Measurements from ENCODE around the gene KDM8.

Gene KDM8

DNA sequence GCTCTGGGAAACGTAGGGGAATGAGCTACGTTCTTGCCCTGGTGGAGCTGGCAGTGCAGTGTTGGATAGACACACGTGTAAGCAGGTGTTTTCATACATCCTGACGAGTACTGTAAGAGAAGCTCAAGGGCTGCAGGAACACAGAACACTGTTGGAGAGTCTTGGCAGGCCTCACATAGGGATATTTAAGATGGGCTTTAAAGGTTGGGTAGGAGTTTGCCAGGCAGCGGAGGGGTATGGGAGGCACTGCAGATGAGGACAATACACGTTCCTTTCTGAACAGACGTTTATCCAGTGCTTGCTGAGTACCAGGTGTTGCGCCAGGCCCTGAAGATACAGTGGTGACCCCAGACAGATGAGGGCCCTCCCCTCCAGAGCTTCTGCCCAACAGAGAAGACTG is 6.3 kb downstream of the KDM8 start:
- no peak overlapping the region for H3K4me3 ChIP-seq (ENCODE audit: low read depth, low read length)
- DNase-seq (ENCODE audit: low read depth), result no peak

DNA sequence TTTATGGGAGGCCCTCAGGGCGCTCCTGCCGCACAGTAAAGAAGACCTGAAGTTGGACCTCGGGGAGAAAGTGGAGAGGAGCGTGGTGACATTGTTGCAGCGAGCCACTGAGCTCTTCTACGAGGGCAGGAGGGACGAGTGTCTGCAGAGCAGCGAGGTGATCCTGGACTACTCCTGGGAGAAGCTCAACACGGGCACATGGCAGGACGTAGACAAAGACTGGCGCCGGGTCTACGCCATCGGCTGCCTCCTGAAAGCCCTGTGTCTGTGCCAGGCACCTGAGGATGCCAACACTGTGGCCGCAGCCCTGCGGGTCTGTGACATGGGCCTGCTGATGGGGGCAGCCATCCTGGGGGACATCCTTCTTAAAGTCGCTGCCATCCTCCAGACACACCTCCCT is 6.8 kb downstream of the KDM8 start:
- no peak overlapping the region for H3K4me3 ChIP-seq (ENCODE audit: low read depth, low read length)

GRCh38 chr16:27211026-27211425 is 7.7 kb downstream of the KDM8 start:
- H3K4me3 ChIP-seq (ENCODE audit: low read depth, low read length), result no peak overlapping the region
- no peak for DNase-seq (ENCODE audit: low read depth)

More for the DNA sequence above, 6.8 kb downstream of the KDM8 start:
- DNase-seq (ENCODE audit: low read depth), result no peak

DNA sequence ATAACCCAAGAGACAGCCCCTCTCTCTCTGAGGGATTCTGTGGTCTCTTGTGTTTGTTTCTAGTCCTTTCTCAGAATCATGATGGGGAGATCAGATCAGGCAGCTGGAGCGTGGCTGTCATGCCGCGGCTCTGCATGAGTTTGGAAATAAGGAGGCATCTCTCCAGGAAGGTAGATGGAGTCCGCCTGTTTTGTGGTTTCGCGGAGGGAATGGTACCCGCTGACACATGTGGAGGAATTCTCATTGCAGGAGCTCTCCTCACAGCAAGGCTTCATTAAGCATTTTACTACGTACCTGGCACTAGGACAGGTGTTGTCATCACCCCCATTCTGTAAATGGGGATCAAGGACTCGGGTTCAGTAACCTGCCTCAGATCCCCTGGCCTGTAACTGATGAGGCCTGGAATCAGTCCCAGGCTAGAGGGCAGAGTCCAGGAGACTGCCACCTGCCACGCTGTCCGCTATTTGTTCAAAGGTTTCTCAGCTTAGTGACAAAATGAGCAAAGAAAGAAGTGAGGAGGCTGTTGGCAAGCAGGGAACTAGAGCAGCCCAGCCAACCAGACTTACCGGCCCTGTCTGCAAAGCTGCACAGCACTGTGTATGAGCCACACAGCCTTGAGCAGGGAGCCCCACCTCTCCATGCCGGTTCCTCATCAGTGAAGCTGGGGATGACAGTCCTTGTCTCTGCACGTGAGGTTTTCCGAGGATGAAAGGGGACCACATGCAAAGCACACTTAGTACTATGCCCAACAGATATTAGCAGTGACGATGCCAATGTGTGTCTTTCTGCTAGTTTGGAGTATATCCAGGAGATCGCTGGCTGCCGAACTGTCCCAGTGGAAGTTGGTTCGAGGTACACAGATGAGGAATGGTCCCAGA is 11.0 kb downstream of the KDM8 start:
- H3K4me3 ChIP-seq (ENCODE audit: low read depth, low read length), result no peak overlapping the region
- no peak for DNase-seq (ENCODE audit: low read depth)

GRCh38 chr16:27215660-27216059 is 12.3 kb downstream of the KDM8 start:
- no peak for DNase-seq (ENCODE audit: low read depth)
- H3K4me3 ChIP-seq (ENCODE audit: low read depth, low read length), result no peak overlapping the region

DNA sequence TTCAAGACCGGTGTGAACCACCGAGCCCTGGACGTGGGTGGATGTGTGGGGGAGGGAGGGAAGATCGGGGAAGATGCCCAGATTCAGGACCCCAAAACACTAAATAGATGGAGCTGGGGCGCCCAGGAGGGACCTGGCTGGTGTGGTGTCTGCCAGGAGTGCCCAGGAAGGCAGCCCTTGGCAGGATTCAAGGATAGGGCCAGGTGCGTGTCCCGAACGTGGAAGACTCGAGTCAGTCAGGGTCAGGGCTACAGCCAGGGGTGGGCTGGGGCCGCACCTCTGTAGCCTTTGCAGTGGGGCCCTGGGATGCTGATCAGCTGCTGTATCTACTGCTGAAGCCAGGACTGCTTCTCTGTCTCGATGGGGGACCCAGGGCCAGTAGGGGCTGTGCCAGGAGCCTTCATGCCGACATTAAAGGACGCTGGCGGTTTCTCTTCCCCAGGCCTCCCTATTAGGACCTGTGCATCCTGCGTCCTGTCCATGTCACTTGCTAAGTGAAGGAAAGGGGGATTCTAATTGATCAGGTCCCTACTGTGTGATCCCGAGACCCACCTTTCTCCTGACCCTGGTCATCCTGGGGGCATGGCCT is 13.1 kb downstream of the KDM8 start:
- H3K4me3 ChIP-seq (ENCODE audit: low read depth, low read length), result no peak overlapping the region
- no peak for DNase-seq (ENCODE audit: low read depth)

DNA sequence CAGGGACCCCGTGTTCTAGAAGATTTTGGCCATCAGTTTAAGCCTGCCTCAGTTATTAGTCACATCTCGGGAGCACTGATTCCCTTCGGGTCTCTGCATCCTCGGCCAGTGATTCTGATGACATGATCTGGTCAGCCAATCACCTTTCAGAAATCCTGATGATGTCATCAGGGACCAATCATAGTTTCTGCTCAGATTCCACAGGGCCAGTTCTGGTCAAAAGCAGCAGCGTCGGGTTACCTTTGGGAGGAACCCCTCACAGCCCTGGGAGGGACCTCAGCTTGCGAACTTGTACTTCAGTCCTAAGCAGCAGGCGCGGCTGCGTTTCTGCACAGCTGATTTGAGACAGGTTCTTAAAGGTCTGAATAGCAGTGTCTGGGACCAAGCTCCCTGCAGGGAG is 13.9 kb downstream of the KDM8 start:
- peak overlapping the region; percentile 22 for H3K4me3 ChIP-seq (ENCODE audit: low read depth, low read length)
- peak; percentile 82 for DNase-seq (ENCODE audit: low read depth)

- DNase-seq (ENCODE audit: low read depth), result no peak
- H3K4me3 ChIP-seq (ENCODE audit: low read depth, low read length), result no peak overlapping the region
Measured at GRCh38 chr16:27218756-27219155, 15.4 kb downstream of the KDM8 start.

- no peak for DNase-seq (ENCODE audit: low read depth)
- H3K4me3 ChIP-seq (ENCODE audit: low read depth, low read length), result no peak overlapping the region
Measured at GRCh38 chr16:27219161-27219560, 15.8 kb downstream of the KDM8 start.

- H3K4me3 ChIP-seq (ENCODE audit: low read depth, low read length), result no peak overlapping the region
- DNase-seq (ENCODE audit: low read depth), result no peak
Measured at GRCh38 chr16:27220120-27220519, 16.8 kb downstream of the KDM8 start.

DNA sequence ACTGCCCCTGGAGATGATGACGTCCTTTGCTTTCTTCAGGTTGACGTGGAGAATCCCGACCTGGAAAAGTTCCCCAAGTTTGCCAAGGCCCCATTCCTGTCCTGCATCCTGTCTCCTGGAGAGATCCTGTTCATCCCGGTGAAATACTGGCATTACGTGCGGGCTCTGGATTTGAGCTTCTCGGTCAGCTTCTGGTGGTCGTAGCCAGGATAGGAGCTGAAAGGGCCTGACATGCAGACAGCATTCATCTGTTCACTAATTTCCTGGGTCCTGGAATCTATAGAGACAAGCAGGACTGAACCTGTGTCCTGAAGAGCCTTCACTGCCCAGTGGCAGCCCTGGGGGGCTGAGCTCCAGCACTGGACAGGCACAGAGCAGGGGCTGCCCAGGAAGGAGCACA is 17.2 kb downstream of the KDM8 start:
- no peak for DNase-seq (ENCODE audit: low read depth)
- H3K4me3 ChIP-seq (ENCODE audit: low read depth, low read length), result no peak overlapping the region

GRCh38 chr16:27220991-27221390 is 17.7 kb downstream of the KDM8 start:
- DNase-seq (ENCODE audit: low read depth), result no peak
- H3K4me3 ChIP-seq (ENCODE audit: low read depth, low read length), result no peak overlapping the region

DNA sequence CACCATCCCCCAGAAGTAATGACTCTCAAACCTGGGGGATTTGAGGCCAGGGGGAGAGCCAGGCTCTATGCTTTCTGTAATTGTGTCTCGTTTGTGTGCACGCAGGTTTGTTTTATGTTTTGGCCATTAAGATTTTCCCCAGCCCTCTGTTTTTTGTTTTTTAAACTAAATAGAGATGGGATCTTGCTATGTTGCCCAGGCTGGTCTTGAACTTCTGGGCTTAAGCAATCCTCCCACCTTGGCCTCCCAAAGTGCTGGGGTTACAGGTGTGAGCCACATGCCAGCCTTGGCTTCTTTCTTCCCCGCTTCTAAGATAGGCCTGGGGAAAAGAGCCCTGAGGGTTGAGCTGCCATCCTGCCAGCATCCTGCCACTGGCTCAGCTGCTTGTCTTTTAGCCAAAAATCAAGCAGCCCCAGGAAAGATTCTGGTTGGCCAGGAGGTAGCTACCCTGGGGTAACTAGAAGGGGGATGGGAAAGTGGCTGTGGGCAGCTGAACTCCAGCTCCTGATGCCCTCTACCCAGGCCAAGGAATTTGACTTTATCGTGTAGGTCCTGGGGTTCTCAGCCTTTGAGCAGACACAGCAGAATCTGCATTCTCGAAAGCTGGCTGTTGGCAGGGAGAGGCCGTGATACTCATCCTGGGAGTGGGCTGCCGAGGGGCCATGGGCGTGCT is 18.4 kb downstream of the KDM8 start:
- DNase-seq (ENCODE audit: low read depth), result no peak

DNA sequence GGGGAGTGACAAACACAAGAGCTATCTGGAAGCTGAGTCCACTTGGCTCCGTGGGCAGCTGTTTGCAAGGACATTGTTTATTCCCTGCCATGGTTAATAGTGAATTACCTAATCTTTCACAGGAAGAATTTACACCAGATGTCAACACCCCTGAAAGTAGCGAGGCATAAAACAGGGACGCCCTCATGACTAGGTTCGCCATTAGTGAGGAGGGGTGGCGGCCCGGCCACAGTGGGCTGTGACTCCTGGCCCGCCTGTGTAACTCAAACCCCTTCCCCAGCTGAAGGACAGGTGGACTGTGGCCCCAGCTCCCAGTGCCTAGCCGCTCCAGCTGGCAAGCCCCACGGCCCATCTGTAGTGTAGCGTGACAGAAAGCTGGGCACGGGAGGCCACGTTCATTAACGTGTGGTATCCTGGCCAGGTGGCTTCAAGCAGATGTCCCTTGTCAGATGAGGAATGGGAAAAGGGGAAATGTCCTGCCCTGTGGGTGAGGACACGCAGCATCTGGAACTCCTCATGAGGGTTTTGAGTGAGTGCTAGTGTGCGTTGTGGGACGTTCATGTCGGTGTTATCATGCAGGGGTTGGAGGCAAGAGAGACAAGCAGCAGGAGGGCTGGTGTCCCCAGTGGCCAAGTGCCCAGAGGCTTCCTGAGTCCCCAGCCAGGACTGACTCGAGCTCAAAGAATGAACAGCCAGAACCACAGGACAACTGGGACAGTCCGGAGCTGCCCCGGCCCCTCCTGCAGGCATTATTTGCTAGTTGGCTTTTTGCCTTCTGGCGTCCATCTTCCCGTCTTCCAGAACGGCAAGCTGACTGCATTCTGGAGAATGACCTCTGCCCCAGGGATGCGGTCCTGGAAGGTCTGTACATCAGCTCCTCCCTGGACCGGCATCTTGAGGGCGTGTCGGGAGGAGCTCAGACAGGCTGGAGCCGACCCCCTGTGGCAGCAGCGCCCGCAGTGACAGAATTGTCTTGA is 19.2 kb downstream of the KDM8 start:
- DNase-seq (ENCODE audit: low read depth), result peak; percentile 27
- no peak overlapping the region for H3K4me3 ChIP-seq (ENCODE audit: low read depth, low read length)

More for the DNA sequence above, 18.4 kb downstream of the KDM8 start:
- no peak overlapping the region for H3K4me3 ChIP-seq (ENCODE audit: low read depth, low read length)

DNA sequence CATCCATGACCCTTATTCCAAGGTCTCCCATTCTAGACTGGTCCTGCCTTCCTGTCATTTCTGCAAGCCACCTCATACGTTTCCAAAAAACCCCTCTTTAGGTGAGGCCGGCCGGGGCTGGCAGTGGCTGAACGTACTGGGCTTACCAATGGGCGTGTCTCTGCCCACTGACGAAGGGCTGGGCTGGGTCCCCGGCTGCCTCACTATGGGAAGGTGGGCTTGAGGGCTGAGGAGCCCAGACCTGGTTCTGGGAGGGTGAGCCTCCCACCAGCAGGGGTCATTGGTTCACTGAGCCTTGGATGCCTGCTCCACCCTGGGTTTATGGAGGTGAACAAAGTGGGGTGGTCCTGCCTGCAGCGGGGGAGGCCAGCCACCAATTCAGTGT is 19.9 kb downstream of the KDM8 start:
- no peak for DNase-seq (ENCODE audit: low read depth)
- H3K4me3 ChIP-seq (ENCODE audit: low read depth, low read length), result no peak overlapping the region

- no peak for DNase-seq (ENCODE audit: low read depth)
- no peak overlapping the region for H3K4me3 ChIP-seq (ENCODE audit: low read depth, low read length)
Measured at GRCh38 chr16:27223701-27224100, 20.4 kb downstream of the KDM8 start.

- no peak overlapping the region for H3K4me3 ChIP-seq (ENCODE audit: low read depth, low read length)
- no peak for DNase-seq (ENCODE audit: low read depth)
Measured at GRCh38 chr16:27224271-27224737, 21.0 kb downstream of the KDM8 start.

DNA sequence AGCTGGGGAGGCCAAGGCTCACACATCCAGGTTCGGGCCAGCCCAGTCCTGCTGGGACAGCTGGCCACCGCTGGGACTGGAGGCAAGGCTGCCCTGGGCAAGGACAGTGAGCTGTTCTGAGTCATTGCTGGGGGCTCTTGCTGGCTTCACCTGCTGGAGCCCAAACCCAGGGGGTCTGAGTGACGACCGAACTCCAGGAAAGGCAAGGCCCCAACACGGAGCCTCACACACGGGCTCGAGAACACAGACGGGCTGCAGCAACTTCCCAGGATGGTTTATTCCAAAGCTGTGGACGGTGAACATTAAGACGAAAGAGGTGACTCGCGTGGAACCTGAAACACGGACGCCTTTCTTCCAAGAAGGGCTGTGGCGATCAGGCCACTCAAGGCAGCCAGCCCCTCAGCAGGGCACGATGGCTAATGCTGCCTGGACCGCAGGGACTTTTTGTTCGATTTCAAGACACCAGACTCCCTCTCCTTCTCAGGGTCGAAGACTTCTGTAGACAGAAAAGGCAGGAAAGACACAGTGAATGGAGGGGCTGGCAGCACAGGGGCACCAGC is 21.5 kb downstream of the KDM8 start:
- H3K4me3 ChIP-seq (ENCODE audit: low read depth, low read length), result no peak overlapping the region
- no peak for DNase-seq (ENCODE audit: low read depth)

All from skeletal muscle cell (primary cell).